HG02885 (cell line): ENCODE measurements around the gene CTSH.
"Not testable (repeated sequence)": the region's sequence is repeated elsewhere in the genome, so short reads cannot be mapped to it uniquely, and the experiment has no call there.

ENCODE experiments used
- ATAC-seq: cut with Tn5 transposase; IDR thresholded peaks from one replicate; pipeline ENCODE4 v1.9.1; 2021; ENCODE audit warnings: mild to moderate bottlenecking; ENCODE audit not compliant: unreplicated experiment, poor library complexity

The CTSH gene

GRCh38 chr15:78925076-78925624, 19.7 kb downstream of the CTSH start:
- no peak for ATAC-seq

- no peak for ATAC-seq
Observed at GRCh38 chr15:78923480-78924360, 21.1 kb downstream of the CTSH start.

GRCh38 chr15:78923015-78923414, 21.8 kb downstream of the CTSH start:
- ATAC-seq = no peak

- no peak for ATAC-seq
Observed at GRCh38 chr15:78922527-78922926, 22.3 kb downstream of the CTSH start.

- no peak for ATAC-seq
Observed at GRCh38 chr15:78921940-78922339, 22.9 kb downstream of the CTSH start.

- no peak for ATAC-seq
Observed at GRCh38 chr15:78921517-78921916, 23.3 kb downstream of the CTSH start.

- ATAC-seq = no peak
Observed at GRCh38 chr15:78917888-78918287, 27.0 kb downstream of the CTSH start.

GRCh38 chr15:78916088-78916487, 28.8 kb downstream of the CTSH start:
- ATAC-seq = no peak

- no peak for ATAC-seq
Observed at GRCh38 chr15:78915341-78916087, 29.3 kb downstream of the CTSH start.

GRCh38 chr15:78914027-78914764, 30.6 kb downstream of the CTSH start:
- ATAC-seq = no peak

- no peak for ATAC-seq
Observed at GRCh38 chr15:78913012-78913411, 31.8 kb downstream of the CTSH start.

- no peak for ATAC-seq
Observed at GRCh38 chr15:78912316-78912715, 32.5 kb downstream of the CTSH start.

GRCh38 chr15:78910271-78910670, 34.6 kb downstream of the CTSH start:
- ATAC-seq = no peak

GRCh38 chr15:78909791-78910228, 35.0 kb downstream of the CTSH start:
- ATAC-seq = no peak

GRCh38 chr15:78909160-78909695, 35.6 kb downstream of the CTSH start:
- ATAC-seq = no peak

- no peak for ATAC-seq
Observed at GRCh38 chr15:78907577-78907976, 37.3 kb downstream of the CTSH start.

- no peak for ATAC-seq
Observed at GRCh38 chr15:78906316-78906620, 38.6 kb downstream of the CTSH start.

GRCh38 chr15:78904599-78905358, 40.1 kb downstream of the CTSH start:
- no peak for ATAC-seq

GRCh38 chr15:78902281-78903032, 42.4 kb downstream of the CTSH start:
- not testable (repeated sequence) for ATAC-seq
